BE2C (cell line): Measurements from ENCODE around the gene APLF.
"Not testable (repeated sequence)": the region's sequence is repeated elsewhere in the genome, so short reads cannot be mapped to it uniquely, and the experiment has no call there.

ENCODE experiments used
- DNase-seq: peaks from one replicate; pipeline ENCODE4 v3.0.0-alpha.2; 2020
- H3K27me3 ChIP-seq: fragments of 250-450 bp; sonication (Bioruptor Pico); 2 replicates; pipeline ENCODE4 v1.5.1; 2020; ENCODE audit warnings: mild to moderate bottlenecking
- H3K36me3 ChIP-seq: fragments of 250-450 bp; sonication (Bioruptor Pico); 2 replicates; pipeline ENCODE4 v1.5.1; 2020; ENCODE audit warnings: mild to moderate bottlenecking
- H3K4me1 ChIP-seq: fragments of 250-450 bp; sonication (Bioruptor Pico); 2 replicates; pipeline ENCODE4 v1.5.1; 2020
- H3K4me3 ChIP-seq: 2 replicates; pipeline ENCODE4 v1.5.1; 2011; ENCODE audit warnings: low read depth, low read length
- H3K9me3 ChIP-seq: fragments of 250-450 bp; sonication (Bioruptor Pico); 2 replicates; pipeline ENCODE4 v1.5.1; 2020
- CTCF ChIP-seq: IDR thresholded peaks from 2 replicates; pipeline ENCODE4 v1.5.1; 2012; ENCODE audit warnings: mild to moderate bottlenecking, low read depth, low read length

The APLF gene

GRCh38 chr2:68544811-68545210 is 77.4 kb downstream of the APLF start:
- H3K9me3 ChIP-seq = no peaks in the 10 kb centered on the region
- no peaks in the 10 kb centered on the region for H3K36me3 ChIP-seq
- no peak for TF ChIP-seq CTCF

GRCh38 chr2:68548396-68548795 is 81.0 kb downstream of the APLF start:
- Histone ChIP-seq H3K4me1 (no peaks in the 10 kb centered on the region), H3K4me3 (no peak overlapping the region), H3K36me3 (no peaks in the 10 kb centered on the region), H3K9me3 (no peaks in the 10 kb centered on the region), H3K27me3 (no peaks in the 10 kb centered on the region)
- no peak for TF ChIP-seq CTCF
- DNase-seq = no peak

More at GRCh38 chr2:68544811-68545210, 77.4 kb downstream of the APLF start:
- Histone ChIP-seq H3K27me3 (no peaks in the 10 kb centered on the region), H3K4me3 (no peak overlapping the region), H3K4me1 (no peaks in the 10 kb centered on the region)
- no peak for DNase-seq

GRCh38 chr2:68553098-68553497 is 85.7 kb downstream of the APLF start:
- no peaks in the 10 kb centered on the region for H3K27me3 ChIP-seq
- H3K36me3 ChIP-seq = no peaks in the 10 kb centered on the region
- H3K4me1 ChIP-seq = no peaks in the 10 kb centered on the region
- no peak for TF ChIP-seq CTCF
- no peak for DNase-seq
- no peaks in the 10 kb centered on the region for H3K9me3 ChIP-seq
- H3K4me3 ChIP-seq = no peak overlapping the region

GRCh38 chr2:68555425-68556206 is 88.2 kb downstream of the APLF start:
- not testable (repeated sequence) for H3K27me3 ChIP-seq, H3K9me3 ChIP-seq, H3K4me3 ChIP-seq, DNase-seq, H3K36me3 ChIP-seq, H3K4me1 ChIP-seq

GRCh38 chr2:68556381-68556780 is 89.0 kb downstream of the APLF start:
- no peak for TF ChIP-seq CTCF
- H3K4me3 ChIP-seq = no peak overlapping the region
- no peaks in the 10 kb centered on the region for H3K27me3 ChIP-seq
- no peaks in the 10 kb centered on the region for H3K36me3 ChIP-seq
- DNase-seq = no peak
- H3K9me3 ChIP-seq = no peaks in the 10 kb centered on the region
- no peaks in the 10 kb centered on the region for H3K4me1 ChIP-seq

- no peak for TF ChIP-seq CTCF
- Histone ChIP-seq H3K4me3 (no peak overlapping the region), H3K27me3 (no peaks in the 10 kb centered on the region), H3K36me3 (no peaks in the 10 kb centered on the region), H3K9me3 (no peaks in the 10 kb centered on the region), H3K4me1 (no peaks in the 10 kb centered on the region)
- no peak for DNase-seq
Measured at GRCh38 chr2:68558576-68558975, 91.2 kb downstream of the APLF start.
